HG03060 (cell line): ENCODE measurements around the gene NOTCH1.

Experiments used
- ATAC-seq: cut with Tn5 transposase; IDR thresholded peaks from one replicate; pipeline ENCODE4 v1.9.1; 2021; ENCODE audit warnings: low read depth, moderate number of reproducible peaks; ENCODE audit not compliant: unreplicated experiment

NOTCH1 gene

GRCh38 chr9:136536051-136536720 is 9.7 kb downstream of the NOTCH1 start:
- ATAC-seq, result no peak

- ATAC-seq, result no peak
Observed at GRCh38 chr9:136535070-136535469, 10.8 kb downstream of the NOTCH1 start.

DNA sequence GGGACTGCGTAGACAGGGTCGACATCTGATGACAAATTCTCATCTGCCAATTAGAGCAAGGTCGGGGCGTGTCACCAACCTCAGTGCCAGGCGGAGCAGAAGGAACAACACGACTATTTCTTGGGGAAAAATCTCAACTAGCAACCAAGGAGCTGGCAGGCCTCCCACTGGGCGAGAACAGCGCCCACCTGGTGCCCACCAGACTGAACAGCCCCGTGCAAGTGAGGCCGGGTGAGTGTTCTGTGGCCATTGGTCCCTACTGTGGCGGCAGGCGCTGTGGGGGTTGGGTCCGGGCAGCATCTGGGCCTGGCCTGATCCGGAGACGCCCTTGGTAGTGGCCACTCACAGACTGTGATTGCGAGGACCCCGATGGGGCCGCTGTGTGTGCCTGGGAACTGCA is 11.5 kb downstream of the NOTCH1 start:
- ATAC-seq, result no peak

DNA sequence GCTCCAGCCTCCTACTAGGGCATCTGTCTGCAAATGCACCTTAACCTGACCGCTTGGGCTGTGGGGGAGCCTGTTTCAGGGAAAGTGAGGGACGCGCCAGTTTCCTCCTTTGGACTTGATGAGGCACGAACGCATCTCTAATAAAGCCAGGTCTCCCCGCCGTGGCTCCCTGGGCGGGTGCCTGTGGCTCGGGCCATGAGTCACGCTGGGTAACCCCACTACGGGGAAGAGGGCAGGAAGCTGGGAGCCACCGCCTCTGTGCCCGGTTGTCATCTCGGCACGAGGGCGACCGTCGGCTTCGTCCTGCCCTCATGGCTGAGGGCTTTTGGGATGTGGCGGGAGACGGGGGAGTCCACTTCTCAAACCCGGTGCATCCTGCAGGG is 12.1 kb downstream of the NOTCH1 start:
- ATAC-seq, result no peak

GRCh38 chr9:136532799-136533774 is 12.8 kb downstream of the NOTCH1 start:
- ATAC-seq, result no peak

DNA sequence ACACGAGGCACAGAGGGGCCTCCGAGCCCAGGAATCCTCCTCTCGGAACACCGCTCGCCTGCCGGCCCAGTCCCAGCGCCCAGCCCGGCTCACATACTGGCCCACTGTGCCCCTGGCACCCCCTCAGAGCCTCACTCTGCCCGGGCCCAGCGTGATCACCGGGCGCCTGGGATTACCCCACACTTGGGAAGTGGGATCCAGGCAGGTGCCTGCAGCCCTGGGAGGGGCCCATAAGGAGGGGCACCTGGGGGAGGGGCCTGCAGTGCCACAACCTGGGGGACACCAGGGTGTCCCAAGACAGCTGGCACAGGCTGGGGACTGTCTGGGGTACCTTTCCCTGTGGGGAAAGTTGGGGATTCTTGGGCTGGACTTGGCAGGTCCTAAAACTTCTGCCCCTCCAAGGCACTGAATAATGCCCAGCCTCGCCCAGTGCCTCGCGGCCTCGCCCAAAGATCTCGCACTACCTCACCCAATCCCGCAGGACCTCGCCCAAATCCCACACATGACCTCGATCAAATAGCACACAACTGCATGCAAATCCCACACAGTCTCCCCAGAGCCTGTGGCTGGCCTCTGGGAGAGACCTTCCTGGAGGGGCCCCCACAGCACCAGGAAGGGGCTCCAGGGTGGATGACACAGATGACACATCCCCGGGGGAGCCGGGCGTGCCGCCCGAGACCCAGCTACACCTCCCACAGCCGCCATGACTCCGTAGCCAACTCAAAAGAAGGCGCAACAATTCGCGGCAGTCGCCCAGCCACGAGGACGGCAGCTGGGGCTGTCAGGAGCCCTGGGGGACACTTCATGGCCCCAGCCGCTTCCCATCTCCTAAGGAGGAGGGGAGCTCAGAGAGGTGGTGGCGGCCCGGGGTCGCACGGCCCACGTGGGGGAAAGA is 13.7 kb downstream of the NOTCH1 start:
- ATAC-seq, result no peak

DNA sequence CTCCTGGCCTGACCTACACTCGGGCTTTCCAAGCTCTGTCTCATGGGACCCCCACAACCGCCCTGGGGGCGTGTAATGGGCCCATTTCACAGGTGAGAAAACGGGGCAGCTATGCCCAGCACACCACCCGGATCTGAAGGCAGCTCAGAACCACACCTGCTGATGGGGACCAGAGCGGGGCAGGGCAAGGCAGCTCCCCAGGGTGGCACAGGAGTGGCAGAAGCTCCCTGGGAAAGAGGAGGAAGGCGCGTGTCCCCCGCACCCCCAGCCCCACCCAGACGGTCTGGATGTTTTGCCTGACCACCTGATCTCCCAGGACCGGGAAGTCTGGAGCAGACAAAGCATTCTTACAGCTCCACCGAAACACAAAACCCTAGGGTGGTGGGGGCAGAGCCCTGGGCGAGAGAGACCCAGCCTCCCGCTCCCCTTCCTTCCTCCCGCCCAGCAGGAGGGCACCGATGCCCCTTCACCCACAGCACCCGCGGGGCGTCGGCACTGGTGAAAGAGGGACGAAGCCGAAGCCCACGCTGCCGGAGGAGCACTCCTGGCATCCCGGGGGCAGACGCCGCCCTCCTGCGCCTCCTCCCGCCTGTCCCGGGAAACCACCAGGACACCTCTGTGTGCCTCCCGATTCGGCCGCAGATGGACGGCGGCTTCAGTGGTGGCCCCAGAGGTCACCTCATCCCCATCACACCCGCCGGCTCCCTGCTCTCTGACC is 14.5 kb downstream of the NOTCH1 start:
- no peak for ATAC-seq

DNA sequence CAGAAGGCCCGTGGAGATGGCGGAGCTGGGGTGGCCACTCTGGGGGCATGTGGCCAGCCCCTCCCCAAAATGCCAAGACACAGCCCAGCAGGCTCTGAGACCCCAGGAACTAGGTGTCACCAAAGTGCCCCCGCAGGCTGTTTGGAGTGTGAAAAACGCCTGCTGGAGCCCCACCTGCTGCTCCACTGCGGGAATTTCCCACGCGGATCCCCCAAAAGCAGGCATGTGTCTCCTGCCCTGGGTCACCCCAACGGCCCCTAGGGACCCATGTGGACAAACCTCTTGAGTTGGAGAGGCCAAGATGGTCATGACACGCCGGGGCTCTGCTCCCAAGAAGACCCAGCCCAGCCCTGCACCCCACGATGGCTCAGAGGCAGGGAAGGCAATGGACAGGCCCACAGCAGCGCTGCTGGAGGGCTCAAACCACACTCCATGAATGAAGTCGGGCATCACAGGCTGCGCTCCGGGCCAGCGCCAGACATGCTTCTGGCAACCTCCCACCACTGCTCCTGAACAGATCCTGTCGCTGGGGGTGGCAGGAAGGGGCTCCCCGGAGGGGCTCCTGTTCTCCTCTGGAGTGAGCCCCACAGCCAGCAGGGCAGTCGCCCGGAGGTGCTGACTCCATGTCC is 15.3 kb downstream of the NOTCH1 start:
- ATAC-seq, result no peak

GRCh38 chr9:136529516-136530460 is 16.1 kb downstream of the NOTCH1 start:
- ATAC-seq, result no peak

DNA sequence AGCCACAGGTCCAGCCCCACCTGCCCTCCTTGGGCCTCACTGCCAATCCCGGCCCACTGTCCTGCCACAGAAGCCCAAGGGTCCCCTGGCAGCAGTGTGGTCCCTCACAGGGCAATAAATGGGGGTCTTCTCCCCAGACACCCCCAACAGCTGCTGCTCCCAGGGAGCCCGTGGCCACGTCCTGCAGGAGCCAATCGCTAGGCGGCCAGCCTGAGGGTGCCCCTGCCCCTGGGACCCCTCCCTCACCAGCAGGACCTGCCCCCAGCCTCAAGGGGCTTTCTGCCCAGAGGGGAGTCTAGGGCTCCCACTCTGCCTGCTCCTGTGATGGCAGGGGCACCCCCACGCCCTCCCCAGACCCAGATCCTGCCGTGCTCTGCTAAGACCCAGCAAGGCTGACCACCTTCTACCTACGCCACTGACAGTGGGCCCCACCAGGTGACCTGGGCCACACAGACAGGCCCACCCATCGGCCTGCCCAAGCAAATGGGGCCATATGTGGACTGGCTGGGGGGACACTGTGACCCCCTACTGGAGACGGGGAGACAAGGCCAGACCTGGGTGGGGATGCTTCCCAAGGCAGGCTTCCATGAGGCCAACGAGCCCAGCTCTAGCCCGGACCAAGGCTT is 17.0 kb downstream of the NOTCH1 start:
- no peak for ATAC-seq

GRCh38 chr9:136527721-136528710 is 17.8 kb downstream of the NOTCH1 start:
- ATAC-seq, result no peak

DNA sequence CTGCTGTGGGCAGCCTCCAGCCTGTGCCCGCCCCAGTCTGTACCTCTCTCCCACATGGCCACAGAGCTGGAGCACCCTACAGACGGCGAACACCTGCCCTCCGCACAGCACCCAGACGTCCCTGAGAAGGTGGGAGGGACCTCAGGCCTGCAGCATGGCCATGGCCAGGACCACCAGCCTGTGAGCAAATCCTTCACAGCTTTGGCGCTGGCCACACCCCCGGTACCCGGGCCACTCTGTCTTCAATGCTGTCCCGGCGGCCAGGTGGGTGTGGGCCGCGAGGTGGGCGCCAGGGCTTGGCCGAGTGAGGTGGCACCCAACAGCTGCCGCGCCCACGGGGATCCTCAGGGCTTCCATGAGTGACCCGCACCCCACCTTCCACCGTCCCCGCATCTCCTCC is 18.7 kb downstream of the NOTCH1 start:
- no peak for ATAC-seq

GRCh38 chr9:136526625-136527066 is 19.2 kb downstream of the NOTCH1 start:
- ATAC-seq, result no peak

GRCh38 chr9:136525841-136526499 is 19.9 kb downstream of the NOTCH1 start:
- ATAC-seq, result no peak

DNA sequence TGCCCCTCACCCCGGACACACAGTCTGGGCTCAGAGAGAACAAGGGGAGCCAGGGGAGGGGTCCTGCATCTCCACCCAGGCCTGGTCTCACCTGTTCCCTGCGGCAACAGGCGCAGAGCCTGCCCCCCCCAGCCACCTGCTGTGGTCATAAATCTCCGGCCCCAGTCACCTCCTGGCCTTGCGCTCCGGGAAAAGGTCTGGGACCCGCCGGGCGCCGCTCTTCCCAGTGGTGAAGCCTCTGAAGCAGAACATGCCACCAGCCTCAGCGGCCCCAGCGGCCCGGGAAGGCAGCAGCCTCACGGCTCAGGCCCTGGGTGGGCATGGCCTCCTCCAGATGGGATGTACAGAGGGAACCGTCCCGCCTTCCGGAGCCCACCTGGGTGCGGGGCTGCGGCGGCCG is 20.6 kb downstream of the NOTCH1 start:
- ATAC-seq, result no peak
